Activated gamma-delta T cell treated with anti-CD3 and anti-CD28 coated beads, Interleukin-2, amount 50 U/mL, for 16 hours (primary cell): ENCODE data around the gene DDX1.
A peak's percentile ranks its signal among the peaks of the same experiment; 100 is the strongest.

Experiments used
- DNase-seq: peaks from one replicate; pipeline ENCODE4 v3.0.0-alpha.2; 2020; ENCODE audit warnings: low read depth

DDX1 gene

GRCh38 chr2:15562354-15563031 is 29.2 kb upstream of the DDX1 start:
- no peak for DNase-seq

GRCh38 chr2:15563227-15564100 is 28.2 kb upstream of the DDX1 start:
- DNase-seq: no peak

GRCh38 chr2:15565392-15565791 is 26.3 kb upstream of the DDX1 start:
- DNase-seq: no peak

- no peak for DNase-seq
Observed at GRCh38 chr2:15565994-15566671, 25.5 kb upstream of the DDX1 start.

- DNase-seq: no peak
Observed at GRCh38 chr2:15566912-15567311, 24.8 kb upstream of the DDX1 start.

GRCh38 chr2:15568874-15569273 is 22.8 kb upstream of the DDX1 start:
- no peak for DNase-seq

- DNase-seq: no peak
Observed at GRCh38 chr2:15570104-15570503, 21.6 kb upstream of the DDX1 start.

- no peak for DNase-seq
Observed at GRCh38 chr2:15571729-15572128, 19.9 kb upstream of the DDX1 start.

GRCh38 chr2:15577071-15577735 is 14.5 kb upstream of the DDX1 start:
- peak; percentile 81 for DNase-seq

- DNase-seq: no peak
Observed at GRCh38 chr2:15579641-15580040, 12.0 kb upstream of the DDX1 start.

- DNase-seq: no peak
Observed at GRCh38 chr2:15580451-15580850, 11.2 kb upstream of the DDX1 start.

- no peak for DNase-seq
Observed at GRCh38 chr2:15582710-15583357, 8.8 kb upstream of the DDX1 start.

GRCh38 chr2:15583826-15584225 is 7.8 kb upstream of the DDX1 start:
- DNase-seq: no peak

GRCh38 chr2:15584316-15584715 is 7.4 kb upstream of the DDX1 start:
- DNase-seq: no peak

GRCh38 chr2:15584767-15585469 is 6.8 kb upstream of the DDX1 start:
- no peak for DNase-seq

GRCh38 chr2:15588329-15588919 is 3.2 kb upstream of the DDX1 start:
- no peak for DNase-seq

GRCh38 chr2:15591373-15591691 is 336 bp upstream of the DDX1 start:
- no peak for DNase-seq

GRCh38 chr2:15593327-15593705 is 1.6 kb downstream of the DDX1 start:
- no peak for DNase-seq

GRCh38 chr2:15594291-15595256 is 2.9 kb downstream of the DDX1 start:
- no peak for DNase-seq
